ENCODE measurements around the gene FADS3. TPM values are rescaled to one million over a fixed set of nuclear protein-coding genes. Genes with fewer than 3 reads are reported as not detected.

The FADS3 gene
- total and polyA plus RNA-seq, 2 experiments from 2014 or later: 44.4 to 73.5 TPM

GRCh38 chr11:61890529-61891330 lies 615 bp downstream of the FADS3 start:
- Mint-ChIP-seq H3K36me3 (ENCODE audit: low read depth) (peaks cover 4% of the 10 kb centered on the region), H3K9me3 (no peaks in the 10 kb centered on the region; the same call in 2 of the 3 replicates), H3K27me3 (ENCODE audit: insufficient read depth, low read depth, poor library complexity) (peaks cover 5% of the 10 kb centered on the region), H3K4me3 (peak overlapping the region; percentile 75), H3K27ac (no peak overlapping the region), H3K4me1 (peaks cover 6% of the 10 kb centered on the region)
- peak overlapping the region; percentile 89 for H3K4me2 ChIP-seq
- ATAC-seq (peak; percentile 13), DNase-seq (ENCODE audit: low spot score) (no peak)
- peak overlapping the region; percentile 82 for H3K4me3 ChIP-seq
- no peaks in the 10 kb centered on the region for H3K9me2 ChIP-seq (ENCODE audit: insufficient read depth)
- no peaks in the 10 kb centered on the region; the same call in 1 of the 2 replicates for H4K20me1 ChIP-seq (replicated peaks; ENCODE audit: insufficient read depth)
- H3K79me2 ChIP-seq (replicated peaks; ENCODE audit: insufficient read depth): peaks cover 13% of the 10 kb centered on the region
- H2AFZ ChIP-seq: 0 out of 2 replicates have a peak overlapping the region, but pooled peaks have one; percentile 28
- H3K27ac ChIP-seq (ENCODE audit: low read depth): no peak overlapping the region
- H3F3A ChIP-seq (replicated peaks; ENCODE audit: low read depth): 0 out of 2 replicates have a peak, but pooled peaks cover 5% of the 10 kb centered on the region
- H3K36me3 ChIP-seq (ENCODE audit: insufficient read depth): no peaks in the 10 kb centered on the region
- no peaks in the 10 kb centered on the region for H3K27me3 ChIP-seq (ENCODE audit: insufficient read depth)
- peaks cover 4% of the 10 kb centered on the region; the same call in 1 of the 2 replicates for H3K4me1 ChIP-seq (ENCODE audit: insufficient read depth)
- TF ChIP-seq STAT1 (IDR thresholded peaks at IDR 0.05; ENCODE audit: unreplicated experiment) (no peak), ZNF114 (CRISPR knock-in tag; IDR thresholded peaks at IDR 0.05) (no peak), CTCF (conservative IDR thresholded peaks at IDR 0.05; ENCODE audit: low read depth in 2 of 2) (no peak), ETS1 (IDR thresholded peaks at IDR 0.05) (no peak)

GRCh38 chr11:61889831-61890230 lies 1.5 kb downstream of the FADS3 start:
- Histone ChIP-seq H3F3A (replicated peaks; ENCODE audit: low read depth) (0 out of 2 replicates have a peak, but pooled peaks cover 5% of the 10 kb centered on the region), H3K4me2 (peak overlapping the region; percentile 89), H3K79me2 (replicated peaks; ENCODE audit: insufficient read depth) (peaks cover 13% of the 10 kb centered on the region), H3K4me3 (peak overlapping the region; percentile 82; the same call in 1 of the 2 replicates), H4K20me1 (replicated peaks; ENCODE audit: insufficient read depth) (no peaks in the 10 kb centered on the region; the same call in 1 of the 2 replicates), H3K27me3 (ENCODE audit: insufficient read depth) (no peaks in the 10 kb centered on the region), H3K36me3 (ENCODE audit: insufficient read depth) (no peaks in the 10 kb centered on the region), H3K9me2 (ENCODE audit: insufficient read depth) (no peaks in the 10 kb centered on the region), H3K4me1 (ENCODE audit: insufficient read depth) (peaks cover 4% of the 10 kb centered on the region; the same call in 1 of the 2 replicates), H3K27ac (ENCODE audit: low read depth) (no peak overlapping the region), H2AFZ (no peak overlapping the region)
- no peak for DNase-seq (ENCODE audit: low spot score)
- H3K4me3 Mint-ChIP-seq: peak overlapping the region; percentile 46; the same call in 2 of the 3 replicates
- H3K27me3 Mint-ChIP-seq (ENCODE audit: insufficient read depth, low read depth, poor library complexity): peaks cover 3% of the 10 kb centered on the region
- no peak for ATAC-seq
- H3K4me1 Mint-ChIP-seq: peaks cover 10% of the 10 kb centered on the region
- H3K27ac Mint-ChIP-seq: no peak overlapping the region
- H3K9me3 Mint-ChIP-seq: no peaks in the 10 kb centered on the region
- peaks cover 4% of the 10 kb centered on the region for H3K36me3 Mint-ChIP-seq (ENCODE audit: low read depth)
- TF ChIP-seq EZH2 (IDR thresholded peaks at IDR 0.05; ENCODE audit: low read depth, unreplicated experiment): no peak
- TF ChIP-seq JUNB (IDR thresholded peaks at IDR 0.05; ENCODE audit: unreplicated experiment): no peak
- TF ChIP-seq POLR2AphosphoS5 (IDR thresholded peaks at IDR 0.05; ENCODE audit: low read depth): no peak
- TF ChIP-seq, protein P1, sequence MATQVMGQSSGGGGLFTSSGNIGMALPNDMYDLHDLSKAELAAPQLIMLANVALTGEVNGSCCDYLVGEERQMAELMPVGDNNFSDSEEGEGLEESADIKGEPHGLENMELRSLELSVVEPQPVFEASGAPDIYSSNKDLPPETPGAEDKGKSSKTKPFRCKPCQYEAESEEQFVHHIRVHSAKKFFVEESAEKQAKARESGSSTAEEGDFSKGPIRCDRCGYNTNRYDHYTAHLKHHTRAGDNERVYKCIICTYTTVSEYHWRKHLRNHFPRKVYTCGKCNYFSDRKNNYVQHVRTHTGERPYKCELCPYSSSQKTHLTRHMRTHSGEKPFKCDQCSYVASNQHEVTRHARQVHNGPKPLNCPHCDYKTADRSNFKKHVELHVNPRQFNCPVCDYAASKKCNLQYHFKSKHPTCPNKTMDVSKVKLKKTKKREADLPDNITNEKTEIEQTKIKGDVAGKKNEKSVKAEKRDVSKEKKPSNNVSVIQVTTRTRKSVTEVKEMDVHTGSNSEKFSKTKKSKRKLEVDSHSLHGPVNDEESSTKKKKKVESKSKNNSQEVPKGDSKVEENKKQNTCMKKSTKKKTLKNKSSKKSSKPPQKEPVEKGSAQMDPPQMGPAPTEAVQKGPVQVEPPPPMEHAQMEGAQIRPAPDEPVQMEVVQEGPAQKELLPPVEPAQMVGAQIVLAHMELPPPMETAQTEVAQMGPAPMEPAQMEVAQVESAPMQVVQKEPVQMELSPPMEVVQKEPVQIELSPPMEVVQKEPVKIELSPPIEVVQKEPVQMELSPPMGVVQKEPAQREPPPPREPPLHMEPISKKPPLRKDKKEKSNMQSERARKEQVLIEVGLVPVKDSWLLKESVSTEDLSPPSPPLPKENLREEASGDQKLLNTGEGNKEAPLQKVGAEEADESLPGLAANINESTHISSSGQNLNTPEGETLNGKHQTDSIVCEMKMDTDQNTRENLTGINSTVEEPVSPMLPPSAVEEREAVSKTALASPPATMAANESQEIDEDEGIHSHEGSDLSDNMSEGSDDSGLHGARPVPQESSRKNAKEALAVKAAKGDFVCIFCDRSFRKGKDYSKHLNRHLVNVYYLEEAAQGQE (IDR thresholded peaks at IDR 0.05; ENCODE audit: unreplicated experiment): no peak
- TF ChIP-seq CTCF (conservative IDR thresholded peaks at IDR 0.05; ENCODE audit: low read depth in 2 of 2): no peak
- TF ChIP-seq ZNF331 (CRISPR knock-in tag; IDR thresholded peaks at IDR 0.05; ENCODE audit: low read depth): no peak
- TF ChIP-seq EZH2phosphoT487 (IDR thresholded peaks at IDR 0.05; ENCODE audit: unreplicated experiment): no peak
- no peak for TF ChIP-seq CREB1 (CRISPR knock-in tag; IDR thresholded peaks at IDR 0.05; ENCODE audit: low read depth)
- no peak for TF ChIP-seq ZNF114 (CRISPR knock-in tag; IDR thresholded peaks at IDR 0.05)
